BE2C (cell line): ENCODE data around the gene PGAM5.

Experiments
- DNase-seq: peaks from one replicate; pipeline ENCODE4 v3.0.0-alpha.2; 2020
- H3K27me3 ChIP-seq: fragments of 250-450 bp; sonication (Bioruptor Pico); 2 replicates; pipeline ENCODE4 v1.5.1; 2020; ENCODE audit warnings: mild to moderate bottlenecking
- H3K36me3 ChIP-seq: fragments of 250-450 bp; sonication (Bioruptor Pico); 2 replicates; pipeline ENCODE4 v1.5.1; 2020; ENCODE audit warnings: mild to moderate bottlenecking
- H3K4me1 ChIP-seq: fragments of 250-450 bp; sonication (Bioruptor Pico); 2 replicates; pipeline ENCODE4 v1.5.1; 2020
- H3K4me3 ChIP-seq: 2 replicates; pipeline ENCODE4 v1.5.1; 2011; ENCODE audit warnings: low read depth, low read length
- H3K9me3 ChIP-seq: fragments of 250-450 bp; sonication (Bioruptor Pico); 2 replicates; pipeline ENCODE4 v1.5.1; 2020
- TF ChIP-seq, protein P1 (sequence below): IDR thresholded peaks from 2 replicates; pipeline ENCODE4 v1.5.1; 2012; ENCODE audit warnings: mild to moderate bottlenecking, low read depth, low read length

Gene PGAM5

GRCh38 chr12:132673288-132674179 is 37.1 kb upstream of the PGAM5 start:
- no peak for DNase-seq
- Histone ChIP-seq H3K4me1 (no peaks in the 10 kb centered on the region), H3K27me3 (no peaks in the 10 kb centered on the region), H3K9me3 (no peaks in the 10 kb centered on the region), H3K36me3 (peaks cover 81% of the 10 kb centered on the region), H3K4me3 (no peak overlapping the region)
- TF ChIP-seq, protein P1, sequence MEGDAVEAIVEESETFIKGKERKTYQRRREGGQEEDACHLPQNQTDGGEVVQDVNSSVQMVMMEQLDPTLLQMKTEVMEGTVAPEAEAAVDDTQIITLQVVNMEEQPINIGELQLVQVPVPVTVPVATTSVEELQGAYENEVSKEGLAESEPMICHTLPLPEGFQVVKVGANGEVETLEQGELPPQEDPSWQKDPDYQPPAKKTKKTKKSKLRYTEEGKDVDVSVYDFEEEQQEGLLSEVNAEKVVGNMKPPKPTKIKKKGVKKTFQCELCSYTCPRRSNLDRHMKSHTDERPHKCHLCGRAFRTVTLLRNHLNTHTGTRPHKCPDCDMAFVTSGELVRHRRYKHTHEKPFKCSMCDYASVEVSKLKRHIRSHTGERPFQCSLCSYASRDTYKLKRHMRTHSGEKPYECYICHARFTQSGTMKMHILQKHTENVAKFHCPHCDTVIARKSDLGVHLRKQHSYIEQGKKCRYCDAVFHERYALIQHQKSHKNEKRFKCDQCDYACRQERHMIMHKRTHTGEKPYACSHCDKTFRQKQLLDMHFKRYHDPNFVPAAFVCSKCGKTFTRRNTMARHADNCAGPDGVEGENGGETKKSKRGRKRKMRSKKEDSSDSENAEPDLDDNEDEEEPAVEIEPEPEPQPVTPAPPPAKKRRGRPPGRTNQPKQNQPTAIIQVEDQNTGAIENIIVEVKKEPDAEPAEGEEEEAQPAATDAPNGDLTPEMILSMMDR = no peak

DNA sequence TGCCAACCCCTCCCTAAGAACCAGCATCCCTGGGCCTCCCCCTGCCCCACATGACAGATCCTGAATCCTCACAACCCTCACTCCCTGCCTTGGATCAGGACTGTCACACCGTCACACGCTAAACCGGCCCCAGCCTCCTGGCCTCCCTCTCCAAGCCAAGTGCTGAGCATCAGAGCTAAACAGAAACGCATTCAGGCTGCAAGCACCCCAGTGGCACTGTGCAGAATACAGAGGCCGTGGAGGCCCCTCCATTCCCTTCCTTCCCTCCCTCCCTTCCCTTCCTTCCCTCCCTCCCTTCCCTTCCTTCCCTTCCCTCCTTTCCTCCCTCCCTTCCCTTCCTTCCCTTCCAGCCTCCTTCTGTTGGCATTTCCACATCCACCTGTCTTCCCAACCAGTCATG is 36.1 kb upstream of the PGAM5 start:
- peaks cover 77% of the 10 kb centered on the region for H3K36me3 ChIP-seq
- TF ChIP-seq, protein P1 = no peak
- H3K4me1 ChIP-seq = no peaks in the 10 kb centered on the region

GRCh38 chr12:132675757-132676432 is 34.7 kb upstream of the PGAM5 start:
- Histone ChIP-seq H3K27me3 (no peaks in the 10 kb centered on the region), H3K4me1 (no peaks in the 10 kb centered on the region), H3K9me3 (no peaks in the 10 kb centered on the region), H3K4me3 (no peak overlapping the region), H3K36me3 (peaks cover 64% of the 10 kb centered on the region)
- TF ChIP-seq, protein P1 = no peak
- no peak for DNase-seq

More for the DNA sequence above, 36.1 kb upstream of the PGAM5 start:
- Histone ChIP-seq H3K4me3 (no peak overlapping the region), H3K9me3 (no peaks in the 10 kb centered on the region), H3K27me3 (no peaks in the 10 kb centered on the region)
- no peak for DNase-seq

- no peak for DNase-seq
Observed at GRCh38 chr12:132677492-132677891, 33.1 kb upstream of the PGAM5 start.

DNA sequence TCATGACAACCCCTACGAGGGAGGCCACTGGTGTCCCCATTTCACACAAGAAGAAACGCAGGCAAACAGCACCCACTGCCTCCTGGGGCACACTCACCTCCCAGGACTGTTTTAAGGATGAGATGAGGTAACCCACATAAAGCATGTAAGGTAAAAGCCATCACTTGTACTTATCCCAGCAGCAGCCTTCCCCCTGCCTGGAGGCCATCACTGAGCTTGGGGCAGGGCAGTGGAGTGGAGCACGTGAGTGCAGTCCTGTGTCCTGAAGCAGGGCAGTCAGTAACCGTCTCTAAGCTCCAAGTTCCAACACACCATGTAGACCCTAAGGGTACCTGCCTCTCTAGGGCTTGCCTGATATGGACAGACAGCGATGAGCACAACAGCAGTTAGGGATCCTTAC is 25.2 kb upstream of the PGAM5 start:
- TF ChIP-seq, protein P1 = no peak
- Histone ChIP-seq H3K36me3 (peaks cover 3% of the 10 kb centered on the region; the same call in 1 of the 2 replicates), H3K27me3 (0 out of 2 replicates have a peak, but pooled peaks cover 2% of the 10 kb centered on the region), H3K9me3 (no peaks in the 10 kb centered on the region), H3K4me1 (no peaks in the 10 kb centered on the region), H3K4me3 (no peak overlapping the region)
- DNase-seq = no peak

More at GRCh38 chr12:132677492-132677891, 33.1 kb upstream of the PGAM5 start:
- H3K36me3 ChIP-seq = peaks cover 55% of the 10 kb centered on the region
- no peaks in the 10 kb centered on the region for H3K27me3 ChIP-seq
- TF ChIP-seq, protein P1 = no peak
- H3K4me1 ChIP-seq = no peaks in the 10 kb centered on the region
- H3K4me3 ChIP-seq = no peak overlapping the region
- H3K9me3 ChIP-seq = no peaks in the 10 kb centered on the region
